Measurements from ENCODE around the gene GIT2. TPM values are rescaled to one million over a fixed set of nuclear protein-coding genes. Genes with fewer than 3 reads are reported as not detected.

The GIT2 gene
- total RNA-seq, 1 donor = 43.4 TPM

DNA sequence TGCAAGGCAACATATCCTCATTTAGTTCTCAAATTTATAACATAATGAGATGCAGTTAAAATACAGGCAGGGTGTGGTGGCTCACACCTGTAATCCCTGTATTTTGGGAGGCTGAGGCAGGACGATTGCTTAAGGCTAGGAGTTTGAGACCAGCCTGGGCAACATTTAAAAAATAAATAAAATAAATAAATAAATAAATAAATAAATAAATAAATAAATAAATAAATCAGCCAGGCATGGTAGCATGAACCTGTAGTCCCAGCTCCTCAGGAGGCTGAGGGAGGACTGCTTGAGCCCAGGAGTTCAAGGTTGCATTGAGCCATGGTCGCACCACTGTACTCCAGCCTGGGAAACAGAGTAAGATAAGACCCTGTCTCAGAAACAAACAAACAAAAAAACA, 56.7 kb downstream of the GIT2 start:
- Histone ChIP-seq H4K20me1 (ENCODE audit: insufficient read depth, low read length) (no peaks in the 10 kb centered on the region), H3K9me3 (ENCODE audit: low read depth, low read length) (no peaks in the 10 kb centered on the region), H3K27ac (ENCODE audit: low read depth, low read length) (no peak overlapping the region), H3K36me3 (ENCODE audit: insufficient read depth, low read length) (peaks cover 48% of the 10 kb centered on the region), H3K4me2 (ENCODE audit: insufficient read depth, low read length) (no peak overlapping the region), H2AFZ (ENCODE audit: low read length) (no peak overlapping the region), H3K79me2 (ENCODE audit: insufficient read depth, low read length) (peaks cover 3% of the 10 kb centered on the region), H3K27me3 (ENCODE audit: insufficient read depth, low read length) (no peaks in the 10 kb centered on the region), H3K4me3 (ENCODE audit: insufficient read depth, low read length) (no peak overlapping the region), H3K4me1 (ENCODE audit: insufficient read depth, low read length) (no peaks in the 10 kb centered on the region)
- no peak for DNase-seq (ENCODE audit: insufficient read length, low spot score, missing footprints)
- TF ChIP-seq, protein P1, sequence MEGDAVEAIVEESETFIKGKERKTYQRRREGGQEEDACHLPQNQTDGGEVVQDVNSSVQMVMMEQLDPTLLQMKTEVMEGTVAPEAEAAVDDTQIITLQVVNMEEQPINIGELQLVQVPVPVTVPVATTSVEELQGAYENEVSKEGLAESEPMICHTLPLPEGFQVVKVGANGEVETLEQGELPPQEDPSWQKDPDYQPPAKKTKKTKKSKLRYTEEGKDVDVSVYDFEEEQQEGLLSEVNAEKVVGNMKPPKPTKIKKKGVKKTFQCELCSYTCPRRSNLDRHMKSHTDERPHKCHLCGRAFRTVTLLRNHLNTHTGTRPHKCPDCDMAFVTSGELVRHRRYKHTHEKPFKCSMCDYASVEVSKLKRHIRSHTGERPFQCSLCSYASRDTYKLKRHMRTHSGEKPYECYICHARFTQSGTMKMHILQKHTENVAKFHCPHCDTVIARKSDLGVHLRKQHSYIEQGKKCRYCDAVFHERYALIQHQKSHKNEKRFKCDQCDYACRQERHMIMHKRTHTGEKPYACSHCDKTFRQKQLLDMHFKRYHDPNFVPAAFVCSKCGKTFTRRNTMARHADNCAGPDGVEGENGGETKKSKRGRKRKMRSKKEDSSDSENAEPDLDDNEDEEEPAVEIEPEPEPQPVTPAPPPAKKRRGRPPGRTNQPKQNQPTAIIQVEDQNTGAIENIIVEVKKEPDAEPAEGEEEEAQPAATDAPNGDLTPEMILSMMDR (IDR thresholded peaks at IDR 0.05; ENCODE audit: extremely low read depth, low read depth, low read length) = no peak

DNA sequence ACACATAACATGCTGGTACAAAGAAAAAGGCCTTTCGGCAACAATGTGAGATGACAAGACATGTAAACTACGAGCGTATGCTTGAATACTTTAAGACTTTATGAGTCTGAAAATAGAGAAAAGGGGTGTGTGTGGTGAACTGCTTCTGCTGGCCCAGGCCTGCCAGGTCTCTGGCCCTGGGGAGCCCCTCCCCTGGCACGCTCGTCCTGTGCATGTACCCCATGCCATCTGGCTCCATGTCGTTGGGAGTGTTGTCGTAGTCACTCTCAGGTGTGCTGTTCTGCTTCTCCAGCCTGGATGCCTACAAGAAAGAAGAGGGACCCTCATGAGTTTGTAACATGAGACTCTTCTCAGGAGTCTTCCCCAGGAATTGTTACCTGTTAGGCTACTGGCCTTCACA, 57.2 kb downstream of the GIT2 start:
- H3K27me3 ChIP-seq (ENCODE audit: insufficient read depth, low read length) = no peaks in the 10 kb centered on the region
- TF ChIP-seq, protein P1 (IDR thresholded peaks at IDR 0.05; ENCODE audit: extremely low read depth, low read depth, low read length) = no peak
- H3K4me3 ChIP-seq (ENCODE audit: insufficient read depth, low read length) = no peak overlapping the region
- H3K9me3 ChIP-seq (ENCODE audit: low read depth, low read length) = no peaks in the 10 kb centered on the region
- no peak for DNase-seq (ENCODE audit: insufficient read length, low spot score, missing footprints)
- no peak overlapping the region for H2AFZ ChIP-seq (ENCODE audit: low read length)
- no peak overlapping the region for H3K27ac ChIP-seq (ENCODE audit: low read depth, low read length)
- no peak overlapping the region for H3K4me2 ChIP-seq (ENCODE audit: insufficient read depth, low read length)
- H3K36me3 ChIP-seq (ENCODE audit: insufficient read depth, low read length) = peaks cover 49% of the 10 kb centered on the region
- H3K4me1 ChIP-seq (ENCODE audit: insufficient read depth, low read length) = no peaks in the 10 kb centered on the region
- no peaks in the 10 kb centered on the region for H4K20me1 ChIP-seq (ENCODE audit: insufficient read depth, low read length)
- no peaks in the 10 kb centered on the region for H3K79me2 ChIP-seq (ENCODE audit: insufficient read depth, low read length)

DNA sequence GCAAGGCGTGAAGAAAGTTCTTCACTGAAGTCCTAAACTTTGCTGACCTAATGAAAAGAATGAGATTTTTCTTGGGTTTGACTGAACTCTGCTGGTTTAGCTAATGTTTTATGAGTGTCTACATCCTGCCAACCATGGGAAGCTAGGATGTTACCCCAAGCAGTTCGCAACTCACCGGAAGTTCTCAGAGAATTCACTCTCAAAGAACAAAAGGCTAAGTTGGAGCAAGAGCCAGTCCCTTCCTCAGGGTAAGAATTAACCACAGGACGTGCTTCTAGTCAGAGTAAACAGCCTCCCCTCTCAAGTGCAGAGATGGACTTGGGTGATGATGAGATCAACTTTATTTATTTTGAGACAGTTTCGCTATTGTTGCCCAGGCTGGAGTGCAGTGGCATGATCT, 58.8 kb downstream of the GIT2 start:
- Histone ChIP-seq H3K27ac (ENCODE audit: low read depth, low read length) (no peak overlapping the region), H3K79me2 (ENCODE audit: insufficient read depth, low read length) (no peaks in the 10 kb centered on the region), H4K20me1 (ENCODE audit: insufficient read depth, low read length) (no peaks in the 10 kb centered on the region), H3K27me3 (ENCODE audit: insufficient read depth, low read length) (no peaks in the 10 kb centered on the region), H3K9me3 (ENCODE audit: low read depth, low read length) (no peaks in the 10 kb centered on the region), H3K4me1 (ENCODE audit: insufficient read depth, low read length) (no peaks in the 10 kb centered on the region), H2AFZ (ENCODE audit: low read length) (no peak overlapping the region), H3K4me2 (ENCODE audit: insufficient read depth, low read length) (no peak overlapping the region), H3K36me3 (ENCODE audit: insufficient read depth, low read length) (peaks cover 62% of the 10 kb centered on the region), H3K4me3 (ENCODE audit: insufficient read depth, low read length) (no peak overlapping the region)
- TF ChIP-seq, protein P1 (IDR thresholded peaks at IDR 0.05; ENCODE audit: extremely low read depth, low read depth, low read length) = no peak
- DNase-seq (ENCODE audit: insufficient read length, low spot score, missing footprints) = no peak

DNA sequence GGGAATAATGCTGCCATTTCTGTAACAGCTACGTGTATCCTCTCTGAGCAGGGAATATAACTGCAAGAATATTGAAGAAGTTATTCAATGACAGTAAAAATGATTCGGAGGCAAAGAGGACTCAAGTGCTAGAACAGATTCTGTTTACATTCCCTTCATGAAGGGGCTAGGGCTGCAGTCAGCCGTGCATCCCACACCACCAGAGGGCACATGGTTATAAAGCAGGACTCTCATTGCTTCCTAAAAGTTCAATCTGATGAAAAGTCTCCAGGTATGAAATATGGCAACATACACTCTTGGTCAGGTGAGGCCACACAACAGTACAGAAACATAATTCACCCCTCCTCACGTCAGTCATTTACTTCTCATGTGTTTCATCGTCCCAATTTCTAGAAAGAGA, 62.1 kb downstream of the GIT2 start:
- no peaks in the 10 kb centered on the region for H3K27me3 ChIP-seq (ENCODE audit: insufficient read depth, low read length)
- H3K4me2 ChIP-seq (ENCODE audit: insufficient read depth, low read length) = no peak overlapping the region
- H4K20me1 ChIP-seq (ENCODE audit: insufficient read depth, low read length) = no peaks in the 10 kb centered on the region
- H2AFZ ChIP-seq (ENCODE audit: low read length) = no peak overlapping the region
- H3K36me3 ChIP-seq (ENCODE audit: insufficient read depth, low read length) = peaks cover 80% of the 10 kb centered on the region
- no peak overlapping the region for H3K4me3 ChIP-seq (ENCODE audit: insufficient read depth, low read length)
- peak; percentile 69 for DNase-seq (ENCODE audit: insufficient read length, low spot score, missing footprints)
- TF ChIP-seq, protein P1 (IDR thresholded peaks at IDR 0.05; ENCODE audit: extremely low read depth, low read depth, low read length) = peak; percentile 61
- H3K4me1 ChIP-seq (ENCODE audit: insufficient read depth, low read length) = no peaks in the 10 kb centered on the region
- H3K9me3 ChIP-seq (ENCODE audit: low read depth, low read length) = no peaks in the 10 kb centered on the region
- H3K27ac ChIP-seq (ENCODE audit: low read depth, low read length) = no peak overlapping the region
- H3K79me2 ChIP-seq (ENCODE audit: insufficient read depth, low read length) = no peaks in the 10 kb centered on the region

Measured in osteoblast (primary cell).